ENCODE measurements around the gene BRINP2.

- no peak for TF ChIP-seq CTCF (IDR thresholded peaks at IDR 0.05)
- TF ChIP-seq POLR2A (IDR thresholded peaks at IDR 0.05; ENCODE audit: low read depth), result no peak
- TF ChIP-seq EP300 (IDR thresholded peaks at IDR 0.05), result no peak
- TF ChIP-seq POLR2AphosphoS5 (IDR thresholded peaks at IDR 0.05), result no peak
These were observed at the start of gene BRINP2 for GRCh38 chr1:177170756-177171535.
